HuH-7 (cell line): ENCODE results near the gene CIAPIN1.
"Not testable (repeated sequence)": the region's sequence is repeated elsewhere in the genome, so short reads cannot be mapped to it uniquely, and the experiment has no call there.

Source experiments
- DNase-seq: peaks from one replicate; pipeline ENCODE4 v3.0.0; 2011; ENCODE audit warnings: low spot score

The CIAPIN1 gene

GRCh38 chr16:57406881-57407280 lies 40.3 kb downstream of the CIAPIN1 start:
- no peak for DNase-seq

- DNase-seq = no peak
Measured at GRCh38 chr16:57405097-57405496, 42.1 kb downstream of the CIAPIN1 start.

- no peak for DNase-seq
Measured at GRCh38 chr16:57403965-57404817, 43.0 kb downstream of the CIAPIN1 start, which contains the start of gene CCL17. Gene CCL17, plus strand, starts transcription at chr16:57404767. Its CDS starts 9,166 bp downstream, at chr16:57413933.

- no peak for DNase-seq
Measured at GRCh38 chr16:57401943-57402640, 45.1 kb downstream of the CIAPIN1 start.

- DNase-seq = not testable (repeated sequence)
Measured at GRCh38 chr16:57397493-57397892, 49.7 kb downstream of the CIAPIN1 start.

GRCh38 chr16:57396786-57397185 lies 50.4 kb downstream of the CIAPIN1 start:
- no peak for DNase-seq

- DNase-seq = no peak
Measured at GRCh38 chr16:57395026-57395425, 52.2 kb downstream of the CIAPIN1 start.

GRCh38 chr16:57394444-57394843 lies 52.7 kb downstream of the CIAPIN1 start:
- no peak for DNase-seq

GRCh38 chr16:57392694-57393093 lies 54.5 kb downstream of the CIAPIN1 start:
- DNase-seq = no peak

GRCh38 chr16:57391708-57392107 lies 55.5 kb downstream of the CIAPIN1 start:
- no peak for DNase-seq

GRCh38 chr16:57391300-57391699 lies 55.9 kb downstream of the CIAPIN1 start:
- no peak for DNase-seq

GRCh38 chr16:57390636-57391295 lies 56.4 kb downstream of the CIAPIN1 start:
- no peak for DNase-seq

- no peak for DNase-seq
Measured at GRCh38 chr16:57389087-57389468, 58.1 kb downstream of the CIAPIN1 start.

GRCh38 chr16:57388359-57389086 lies 58.7 kb downstream of the CIAPIN1 start:
- DNase-seq = no peak

- no peak for DNase-seq
Measured at GRCh38 chr16:57387598-57388354, 59.4 kb downstream of the CIAPIN1 start.

- peak; percentile 24 for DNase-seq
Measured at GRCh38 chr16:57386381-57386951, 60.7 kb downstream of the CIAPIN1 start.

GRCh38 chr16:57385083-57385482 lies 62.1 kb downstream of the CIAPIN1 start:
- no peak for DNase-seq

GRCh38 chr16:57384248-57385070 lies 62.7 kb downstream of the CIAPIN1 start:
- DNase-seq = no peak

GRCh38 chr16:57383276-57384247 lies 63.6 kb downstream of the CIAPIN1 start:
- DNase-seq = no peak
